ENCODE measurements around the gene PLEKHG3. TPM values are rescaled to one million over a fixed set of nuclear protein-coding genes. Genes with fewer than 3 reads are reported as not detected.

Gene PLEKHG3
- total and polyA plus RNA-seq, 2 of the 13 experiments (the other 11 are each of a cell fraction or from before 2014, with no cell fraction given) = 7.1 to 9.8 TPM

DNA sequence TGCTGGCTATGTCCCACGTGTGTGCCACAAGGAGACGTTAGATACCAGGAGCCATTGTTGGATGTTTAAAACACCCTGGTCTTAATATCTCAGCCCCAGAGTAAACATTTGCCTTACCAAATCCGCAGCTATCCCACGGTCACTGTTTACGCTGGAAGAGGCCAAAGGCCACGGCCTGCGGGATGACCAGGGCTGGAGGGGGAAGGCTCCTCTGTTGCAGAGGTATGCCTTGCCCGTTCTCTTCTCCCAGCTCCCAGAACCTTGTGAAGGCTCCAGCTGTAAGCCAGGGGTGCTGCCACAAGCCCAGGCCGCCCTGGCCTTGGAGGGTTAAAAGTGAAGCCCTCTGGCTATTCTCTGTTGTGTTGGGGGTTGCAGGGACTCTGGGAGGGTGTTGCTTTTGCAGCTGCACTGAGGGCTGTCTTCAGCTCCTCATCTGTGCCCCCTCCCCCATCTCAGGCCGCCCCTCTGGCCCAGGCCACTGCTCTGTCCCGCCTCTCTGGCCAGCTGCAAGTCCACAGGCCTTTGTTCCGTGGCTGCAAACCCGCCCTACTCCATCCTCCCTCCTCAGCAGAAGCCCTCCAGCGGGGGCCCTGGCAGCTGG lies 2.5 kb downstream of the PLEKHG3 start (continued):
- TF ChIP-seq ZFX (CRISPR knock-in tag; IDR thresholded peaks at IDR 0.05; ENCODE audit: low read depth) (peak; percentile 54), ZMYM3 (CRISPR knock-in tag; IDR thresholded peaks at IDR 0.05) (0 out of 2 replicates have a peak, but pooled peaks have one; percentile 69), NR1H2 (CRISPR knock-in tag; IDR thresholded peaks at IDR 0.05; ENCODE audit: borderline replicate concordance, low read depth) (no peak), NCOR1 (IDR thresholded peaks at IDR 0.05; ENCODE audit: borderline replicate concordance, low read length) (peak; percentile 31; the same call in 1 of the 2 replicates), TEAD3 (CRISPR knock-in tag; optimal IDR thresholded peaks at IDR 0.05; ENCODE audit: borderline replicate concordance) (peak; percentile 51), ZNF773 (CRISPR knock-in tag; IDR thresholded peaks at IDR 0.05; ENCODE audit: borderline replicate concordance) (no peak), KDM6A (CRISPR knock-in tag; IDR thresholded peaks at IDR 0.05; ENCODE audit: low read depth) (no peak), MEIS2 (CRISPR knock-in tag; IDR thresholded peaks at IDR 0.05) (0 out of 2 replicates have a peak, but pooled peaks have one; percentile 26), PITX1 (CRISPR knock-in tag; IDR thresholded peaks at IDR 0.05) (peak; percentile 89; the same call in 1 of the 2 replicates), KLF11 (CRISPR knock-in tag; IDR thresholded peaks at IDR 0.05) (no peak), ZNF549 (CRISPR knock-in tag; IDR thresholded peaks at IDR 0.05) (no peak), SALL1 (CRISPR knock-in tag; IDR thresholded peaks at IDR 0.05) (peak; percentile 84), POLR2A (IDR thresholded peaks at IDR 0.05; ENCODE audit: insufficient read depth in 1 of 2, low read depth in 2 of 2, low read length in 2 of 2) (no peak), ATF7-NPFF (CRISPR knock-in tag; IDR thresholded peaks at IDR 0.05; ENCODE audit: low read depth) (peak; percentile 58; the same call in 1 of the 2 replicates), ZNF136 (CRISPR knock-in tag; IDR thresholded peaks at IDR 0.05; ENCODE audit: low read depth) (no peak), ZFP90 (CRISPR knock-in tag; IDR thresholded peaks at IDR 0.05; ENCODE audit: borderline replicate concordance) (0 out of 2 replicates have a peak, but pooled peaks have one; percentile 40), PHF21A (CRISPR knock-in tag; IDR thresholded peaks at IDR 0.05) (peak; percentile 91), ELF4 (CRISPR knock-in tag; IDR thresholded peaks at IDR 0.05; ENCODE audit: borderline replicate concordance) (no peak), ESRRA (CRISPR knock-in tag; IDR thresholded peaks at IDR 0.05; ENCODE audit: low read depth) (0 out of 2 replicates have a peak, but pooled peaks have one; percentile 34), RFXANK (CRISPR knock-in tag; IDR thresholded peaks at IDR 0.05) (no peak)
- TF ChIP-seq, protein P1, sequence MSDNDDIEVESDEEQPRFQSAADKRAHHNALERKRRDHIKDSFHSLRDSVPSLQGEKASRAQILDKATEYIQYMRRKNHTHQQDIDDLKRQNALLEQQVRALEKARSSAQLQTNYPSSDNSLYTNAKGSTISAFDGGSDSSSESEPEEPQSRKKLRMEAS (IDR thresholded peaks at IDR 0.05) = peak; percentile 39
- TF ChIP-seq, protein P2, sequence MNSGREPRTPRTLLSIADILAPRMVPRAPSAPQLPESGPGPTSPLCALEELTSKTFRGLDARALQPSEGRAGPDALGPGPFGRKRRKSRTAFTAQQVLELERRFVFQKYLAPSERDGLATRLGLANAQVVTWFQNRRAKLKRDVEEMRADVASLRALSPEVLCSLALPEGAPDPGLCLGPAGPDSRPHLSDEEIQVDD (CRISPR knock-in tag; IDR thresholded peaks at IDR 0.05; ENCODE audit: borderline replicate concordance) = no peak
- TF ChIP-seq, protein P3, sequence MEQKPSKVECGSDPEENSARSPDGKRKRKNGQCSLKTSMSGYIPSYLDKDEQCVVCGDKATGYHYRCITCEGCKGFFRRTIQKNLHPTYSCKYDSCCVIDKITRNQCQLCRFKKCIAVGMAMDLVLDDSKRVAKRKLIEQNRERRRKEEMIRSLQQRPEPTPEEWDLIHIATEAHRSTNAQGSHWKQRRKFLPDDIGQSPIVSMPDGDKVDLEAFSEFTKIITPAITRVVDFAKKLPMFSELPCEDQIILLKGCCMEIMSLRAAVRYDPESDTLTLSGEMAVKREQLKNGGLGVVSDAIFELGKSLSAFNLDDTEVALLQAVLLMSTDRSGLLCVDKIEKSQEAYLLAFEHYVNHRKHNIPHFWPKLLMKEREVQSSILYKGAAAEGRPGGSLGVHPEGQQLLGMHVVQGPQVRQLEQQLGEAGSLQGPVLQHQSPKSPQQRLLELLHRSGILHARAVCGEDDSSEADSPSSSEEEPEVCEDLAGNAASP (CRISPR knock-in tag; IDR thresholded peaks at IDR 0.05; ENCODE audit: borderline replicate concordance) = 0 out of 2 replicates have a peak, but pooled peaks have one; percentile 30
- TF ChIP-seq, protein P4, sequence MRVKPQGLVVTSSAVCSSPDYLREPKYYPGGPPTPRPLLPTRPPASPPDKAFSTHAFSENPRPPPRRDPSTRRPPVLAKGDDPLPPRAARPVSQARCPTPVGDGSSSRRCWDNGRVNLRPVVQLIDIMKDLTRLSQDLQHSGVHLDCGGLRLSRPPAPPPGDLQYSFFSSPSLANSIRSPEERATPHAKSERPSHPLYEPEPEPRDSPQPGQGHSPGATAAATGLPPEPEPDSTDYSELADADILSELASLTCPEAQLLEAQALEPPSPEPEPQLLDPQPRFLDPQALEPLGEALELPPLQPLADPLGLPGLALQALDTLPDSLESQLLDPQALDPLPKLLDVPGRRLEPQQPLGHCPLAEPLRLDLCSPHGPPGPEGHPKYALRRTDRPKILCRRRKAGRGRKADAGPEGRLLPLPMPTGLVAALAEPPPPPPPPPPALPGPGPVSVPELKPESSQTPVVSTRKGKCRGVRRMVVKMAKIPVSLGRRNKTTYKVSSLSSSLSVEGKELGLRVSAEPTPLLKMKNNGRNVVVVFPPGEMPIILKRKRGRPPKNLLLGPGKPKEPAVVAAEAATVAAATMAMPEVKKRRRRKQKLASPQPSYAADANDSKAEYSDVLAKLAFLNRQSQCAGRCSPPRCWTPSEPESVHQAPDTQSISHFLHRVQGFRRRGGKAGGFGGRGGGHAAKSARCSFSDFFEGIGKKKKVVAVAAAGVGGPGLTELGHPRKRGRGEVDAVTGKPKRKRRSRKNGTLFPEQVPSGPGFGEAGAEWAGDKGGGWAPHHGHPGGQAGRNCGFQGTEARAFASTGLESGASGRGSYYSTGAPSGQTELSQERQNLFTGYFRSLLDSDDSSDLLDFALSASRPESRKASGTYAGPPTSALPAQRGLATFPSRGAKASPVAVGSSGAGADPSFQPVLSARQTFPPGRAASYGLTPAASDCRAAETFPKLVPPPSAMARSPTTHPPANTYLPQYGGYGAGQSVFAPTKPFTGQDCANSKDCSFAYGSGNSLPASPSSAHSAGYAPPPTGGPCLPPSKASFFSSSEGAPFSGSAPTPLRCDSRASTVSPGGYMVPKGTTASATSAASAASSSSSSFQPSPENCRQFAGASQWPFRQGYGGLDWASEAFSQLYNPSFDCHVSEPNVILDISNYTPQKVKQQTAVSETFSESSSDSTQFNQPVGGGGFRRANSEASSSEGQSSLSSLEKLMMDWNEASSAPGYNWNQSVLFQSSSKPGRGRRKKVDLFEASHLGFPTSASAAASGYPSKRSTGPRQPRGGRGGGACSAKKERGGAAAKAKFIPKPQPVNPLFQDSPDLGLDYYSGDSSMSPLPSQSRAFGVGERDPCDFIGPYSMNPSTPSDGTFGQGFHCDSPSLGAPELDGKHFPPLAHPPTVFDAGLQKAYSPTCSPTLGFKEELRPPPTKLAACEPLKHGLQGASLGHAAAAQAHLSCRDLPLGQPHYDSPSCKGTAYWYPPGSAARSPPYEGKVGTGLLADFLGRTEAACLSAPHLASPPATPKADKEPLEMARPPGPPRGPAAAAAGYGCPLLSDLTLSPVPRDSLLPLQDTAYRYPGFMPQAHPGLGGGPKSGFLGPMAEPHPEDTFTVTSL (CRISPR knock-in tag; IDR thresholded peaks at IDR 0.05; ENCODE audit: borderline replicate concordance) = no peak
